Sciatic nerve (tissue), 2 donors: ENCODE measurements around the gene MAP2K4. TPM values are rescaled to one million over a fixed set of nuclear protein-coding genes. Genes with fewer than 3 reads are reported as not detected.
"Not testable (repeated sequence)": the region's sequence is repeated elsewhere in the genome, so short reads cannot be mapped to it uniquely, and the experiment has no call there.

Experiments
- ATAC-seq: fragments of 200-7000 bp; cut with Tn5 transposase; one replicate; pipeline ENCODE4 v1.9.1; 2020; ENCODE audit warnings: mild to moderate bottlenecking, moderate library complexity
- DNase-seq: peaks from one replicate; pipeline ENCODE4 v3.0.0-alpha.2; 2020; ENCODE audit warnings: low spot score
- intact Hi-C: fragments of 100-400 bp; cut with DNase I; formaldehyde crosslinking; loops from one replicate; pipeline ENCODE4 v1.14.2; 2022
- total RNA-seq: library from RNA; stranded (reverse); fragmentation: NEBNext Ultra II Directional; extraction: Animal tissue kit (Norgen Biotek cat#: 25700); gene quantifications from one replicate; pipeline ENCODE4 v1.2.1, GENCODE V29; 2021
- donor health status: DM: no; HTN: no; CAD: no.
- donor health status: DM: no; HTN: no; CAD: no.

MAP2K4 gene
- 48.0 TPM for total RNA-seq

GRCh38 chr17:12020642-12021622 is at the start of gene MAP2K4:
Gene MAP2K4 (plus strand): TSS chr17:12020877. CDS start chr17:12020887, 10 bp downstream.
- ATAC-seq = peak; percentile 100
- intact Hi-C loops = no loop called here

GRCh38 chr17:11972741-11973140 is 47.9 kb upstream of the MAP2K4 start:
- ATAC-seq, intact Hi-C loops, DNase-seq: not testable (repeated sequence)

More at GRCh38 chr17:12020642-12021622, at the start of gene MAP2K4:
- peak; percentile 97 for DNase-seq

GRCh38 chr17:11979795-11980194 is 40.9 kb upstream of the MAP2K4 start:
- no peak for DNase-seq
- intact Hi-C loops = no loop called here
- ATAC-seq = no peak

GRCh38 chr17:11980813-11981212 is 39.9 kb upstream of the MAP2K4 start:
- DNase-seq (no peak), ATAC-seq (no peak)
- intact Hi-C loops = no loop called here

- DNase-seq (no peak), ATAC-seq (no peak)
- intact Hi-C loops = loop anchor here (1.0 kb wide), 1 partner anchor 13 kb away; no protein-coding TSS in a partner anchor
Measured at GRCh38 chr17:11981862-11982261, 38.8 kb upstream of the MAP2K4 start.

GRCh38 chr17:11986179-11986941 is 34.3 kb upstream of the MAP2K4 start:
- intact Hi-C loops = no loop called here
- DNase-seq (no peak), ATAC-seq (peak; percentile 97)

- intact Hi-C loops = no loop called here
- no peak for DNase-seq
- ATAC-seq = peak; percentile 88
Measured at GRCh38 chr17:11986942-11987329, 33.7 kb upstream of the MAP2K4 start.

GRCh38 chr17:11990363-11990983 is 30.2 kb upstream of the MAP2K4 start:
- DNase-seq (no peak), ATAC-seq (no peak)
- intact Hi-C loops = no loop called here

- no peak for ATAC-seq
- intact Hi-C loops = no loop called here
- DNase-seq = no peak
Measured at GRCh38 chr17:11991461-11991860, 29.2 kb upstream of the MAP2K4 start.

GRCh38 chr17:11996722-11997146 is 23.9 kb upstream of the MAP2K4 start:
- ATAC-seq = peak; percentile 25
- intact Hi-C loops = no loop called here
- no peak for DNase-seq

- intact Hi-C loops = no loop called here
- DNase-seq = peak; percentile 98
- peak; percentile 100 for ATAC-seq
Measured at GRCh38 chr17:11997147-11997971, 23.3 kb upstream of the MAP2K4 start, which contains the start of gene ZNF18. Gene ZNF18 (minus strand): TSS chr17:11997475. CDS start chr17:11992829, 4,646 bp downstream.

GRCh38 chr17:11997972-11998233 is 22.8 kb upstream of the MAP2K4 start:
- DNase-seq (no peak), ATAC-seq (peak; percentile 2)
- intact Hi-C loops = no loop called here

GRCh38 chr17:11999696-12000095 is 21.0 kb upstream of the MAP2K4 start:
- ATAC-seq = no peak
- DNase-seq = no peak
- intact Hi-C loops = no loop called here

- DNase-seq = no peak
- intact Hi-C loops = no loop called here
Measured at GRCh38 chr17:12007466-12007865, 13.2 kb upstream of the MAP2K4 start.

GRCh38 chr17:12021623-12022140 is 1.0 kb downstream of the MAP2K4 start:
- ATAC-seq (no peak), DNase-seq (no peak)
- intact Hi-C loops = no loop called here

More at GRCh38 chr17:12007466-12007865, 13.2 kb upstream of the MAP2K4 start:
- no peak for ATAC-seq

- intact Hi-C loops = no loop called here
- no peak for ATAC-seq
- no peak for DNase-seq
Measured at GRCh38 chr17:12022310-12022709, 1.6 kb downstream of the MAP2K4 start.

GRCh38 chr17:12024327-12024726 is 3.6 kb downstream of the MAP2K4 start:
- intact Hi-C loops = no loop called here
- DNase-seq (no peak), ATAC-seq (no peak)

- intact Hi-C loops = no loop called here
Measured at GRCh38 chr17:12027658-12028057, 7.0 kb downstream of the MAP2K4 start.

More at GRCh38 chr17:12027658-12028057, 7.0 kb downstream of the MAP2K4 start:
- DNase-seq (no peak), ATAC-seq (no peak)
